ENCODE results near the gene ARL15. TPM values are rescaled to one million over a fixed set of nuclear protein-coding genes. Genes with fewer than 3 reads are reported as not detected.
"Not testable (repeated sequence)": the region's sequence is repeated elsewhere in the genome, so short reads cannot be mapped to it uniquely, and the experiment has no call there.

Gene ARL15
- total and polyA plus RNA-seq, 7 experiments from 2014 or later: 9.6 to 17.1 (median 13.6) TPM

GRCh38 chr5:54062958-54063357, 247.4 kb downstream of the ARL15 start:
- DNase-seq (no peak), ATAC-seq (no peak)
- H3K4me1 ChIP-seq (ENCODE audit: control insufficient read depth in 2 of 2, insufficient read depth in 2 of 2, low read length in 2 of 2): no peaks in the 10 kb centered on the region
- peaks cover 0 to 2% (median 0%) of the 10 kb centered on the region in 11 donors for H3K9me3 Mint-ChIP-seq
- CTCF ChIA-PET: no interaction called here
- H3K36me3 ChIP-seq (ENCODE audit: control insufficient read depth in 2 of 3, insufficient read depth in 3 of 3, low read length in 3 of 3): no peaks in the 10 kb centered on the region
- H3K4me1 Mint-ChIP-seq: peaks cover 0 to 5% (median 0%) of the 10 kb centered on the region in 7 donors
- no peaks in the 10 kb centered on the region for H3K27me3 ChIP-seq (ENCODE audit: control insufficient read depth in 2 of 2, insufficient read depth in 2 of 2, low read length in 2 of 2)
- H3K4me3 Mint-ChIP-seq: no peak overlapping the region
- no peaks in the 10 kb centered on the region for H3K9me3 ChIP-seq (ENCODE audit: control insufficient read depth in 2 of 3, low read length in 3 of 3)
- no peak overlapping the region for H3K27ac Mint-ChIP-seq
- no peak overlapping the region for H3K4me3 ChIP-seq (ENCODE audit: low read length)
- H3K27me3 Mint-ChIP-seq: no peaks in the 10 kb centered on the region
- POLR2A ChIA-PET: no interaction called here
- no peak overlapping the region for H3K27ac ChIP-seq (ENCODE audit: low read depth, low read length)
- H3K36me3 Mint-ChIP-seq: peaks cover 0 to 52% (median 38%) of the 10 kb centered on the region in 5 donors
- intact Hi-C loops (cut with micrococcal nuclease): no loop called here

DNA sequence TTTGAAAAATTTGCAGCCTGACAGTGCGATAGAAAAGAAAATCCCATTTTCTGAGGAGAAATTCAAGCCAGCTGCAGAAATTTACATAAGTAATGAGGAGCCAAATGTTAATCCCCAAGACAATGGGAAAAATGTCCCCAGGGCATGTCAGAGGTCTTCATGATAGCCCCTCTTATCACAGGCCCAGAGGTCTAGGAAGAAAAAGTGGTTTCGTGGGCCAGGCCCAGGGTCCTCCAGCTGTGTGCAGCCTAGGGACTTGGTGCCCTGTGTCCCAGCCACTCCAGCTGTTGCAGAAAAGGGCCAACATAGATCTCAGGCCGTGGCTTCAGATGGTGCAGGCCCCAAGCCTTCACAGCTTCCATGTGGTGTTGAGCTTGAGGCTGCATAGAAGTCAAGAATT, 249.5 kb downstream of the ARL15 start:
- H3K4me1 Mint-ChIP-seq; intact Hi-C loops (cut with micrococcal nuclease); H3K9me3 ChIP-seq (ENCODE audit: control insufficient read depth in 2 of 3, low read length in 3 of 3); H3K36me3 ChIP-seq (ENCODE audit: control insufficient read depth in 2 of 3, insufficient read depth in 3 of 3, low read length in 3 of 3); H3K27me3 Mint-ChIP-seq; CTCF ChIA-PET; H3K9me3 Mint-ChIP-seq; H3K4me1 ChIP-seq (ENCODE audit: control insufficient read depth in 2 of 2, insufficient read depth in 2 of 2, low read length in 2 of 2); H3K27ac ChIP-seq (ENCODE audit: low read depth, low read length); ATAC-seq; H3K27ac Mint-ChIP-seq; H3K4me3 Mint-ChIP-seq; DNase-seq; H3K27me3 ChIP-seq (ENCODE audit: control insufficient read depth in 2 of 2, insufficient read depth in 2 of 2, low read length in 2 of 2); POLR2A ChIA-PET; H3K4me3 ChIP-seq (ENCODE audit: low read length): not testable (repeated sequence)
- H3K36me3 Mint-ChIP-seq: peaks cover 0 to 52% (median 44%) of the 10 kb centered on the region in 5 donors

DNA sequence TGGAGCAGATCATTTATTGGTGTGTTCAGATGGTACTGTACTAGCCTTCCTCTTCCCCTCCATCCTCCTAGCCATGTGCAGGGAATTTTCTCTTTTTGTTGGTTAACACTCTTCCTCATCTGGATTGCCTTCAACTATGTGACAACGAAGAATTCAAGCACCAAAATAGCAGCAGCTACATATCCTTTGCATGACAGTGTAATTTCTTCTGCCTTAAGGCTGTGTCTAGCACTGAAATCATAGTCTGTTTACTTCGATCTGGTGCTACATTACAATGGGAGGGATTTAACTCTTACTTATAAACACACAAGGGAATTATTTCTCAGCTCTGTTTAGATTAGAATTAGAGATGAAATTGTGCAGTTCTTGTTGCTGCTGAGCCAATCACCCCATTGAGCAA, 260.4 kb downstream of the ARL15 start:
- H3K4me3 Mint-ChIP-seq: no peak overlapping the region
- Histone ChIP-seq H3K9me3 (ENCODE audit: control insufficient read depth in 2 of 3, low read length in 3 of 3) (no peaks in the 10 kb centered on the region), H3K36me3 (ENCODE audit: control insufficient read depth in 2 of 3, insufficient read depth in 3 of 3, low read length in 3 of 3) (no peaks in the 10 kb centered on the region), H3K4me1 (ENCODE audit: control insufficient read depth in 2 of 2, insufficient read depth in 2 of 2, low read length in 2 of 2) (no peaks in the 10 kb centered on the region), H3K27me3 (ENCODE audit: control insufficient read depth in 2 of 2, insufficient read depth in 2 of 2, low read length in 2 of 2) (no peaks in the 10 kb centered on the region), H3K4me3 (ENCODE audit: low read length) (no peak overlapping the region), H3K27ac (ENCODE audit: low read depth, low read length) (no peak overlapping the region)
- peaks cover 0 to 6% (median 0%) of the 10 kb centered on the region in 11 donors for H3K9me3 Mint-ChIP-seq
- no peaks in the 10 kb centered on the region for H3K27me3 Mint-ChIP-seq
- CTCF ChIA-PET: interaction anchor here (0.6 kb wide), 1 partner anchor 92 kb away, joined by 3 read pairs; no protein-coding TSS in a partner anchor
- H3K36me3 Mint-ChIP-seq: peaks cover 0 to 25% (median 3%) of the 10 kb centered on the region in 5 donors
- ATAC-seq (no peak), DNase-seq (no peak)
- POLR2A ChIA-PET: no interaction called here
- no peak overlapping the region for H3K27ac Mint-ChIP-seq
- H3K4me1 Mint-ChIP-seq: no peaks in the 10 kb centered on the region
- intact Hi-C loops (cut with micrococcal nuclease): no loop called here

GRCh38 chr5:54049144-54049543, 261.2 kb downstream of the ARL15 start:
- no peaks in the 10 kb centered on the region for H3K4me1 ChIP-seq (ENCODE audit: control insufficient read depth in 2 of 2, insufficient read depth in 2 of 2, low read length in 2 of 2)
- no peaks in the 10 kb centered on the region for H3K9me3 ChIP-seq (ENCODE audit: control insufficient read depth in 2 of 3, low read length in 3 of 3)
- H3K4me1 Mint-ChIP-seq: no peaks in the 10 kb centered on the region
- H3K27me3 ChIP-seq (ENCODE audit: control insufficient read depth in 2 of 2, insufficient read depth in 2 of 2, low read length in 2 of 2): no peaks in the 10 kb centered on the region
- ChIA-PET CTCF (no interaction called here), POLR2A (no interaction called here)
- H3K9me3 Mint-ChIP-seq: peaks cover 0 to 6% (median 0%) of the 10 kb centered on the region in 11 donors
- H3K4me3 Mint-ChIP-seq: no peak overlapping the region
- no peak overlapping the region for H3K27ac Mint-ChIP-seq
- H3K36me3 ChIP-seq (ENCODE audit: control insufficient read depth in 2 of 3, insufficient read depth in 3 of 3, low read length in 3 of 3): no peaks in the 10 kb centered on the region
- no peak for DNase-seq
- no peak overlapping the region for H3K27ac ChIP-seq (ENCODE audit: low read depth, low read length)
- peaks cover 0 to 21% (median 0%) of the 10 kb centered on the region in 5 donors for H3K36me3 Mint-ChIP-seq
- no peaks in the 10 kb centered on the region for H3K27me3 Mint-ChIP-seq
- no peak overlapping the region for H3K4me3 ChIP-seq (ENCODE audit: low read length)
- intact Hi-C loops (cut with micrococcal nuclease): no loop called here
- ATAC-seq: no peak

GRCh38 chr5:54045077-54045792, 265.1 kb downstream of the ARL15 start:
- no peak overlapping the region for H3K27ac Mint-ChIP-seq
- H3K4me1 Mint-ChIP-seq: peaks cover 0 to 3% (median 0%) of the 10 kb centered on the region in 7 donors
- H3K4me3 Mint-ChIP-seq: no peak overlapping the region
- H3K36me3 ChIP-seq (ENCODE audit: control insufficient read depth in 2 of 3, insufficient read depth in 3 of 3, low read length in 3 of 3): no peaks in the 10 kb centered on the region
- H3K36me3 Mint-ChIP-seq: peaks cover 0 to 13% (median 0%) of the 10 kb centered on the region in 5 donors
- POLR2A ChIA-PET: no interaction called here
- no peaks in the 10 kb centered on the region for H3K27me3 Mint-ChIP-seq
- H3K4me1 ChIP-seq (ENCODE audit: control insufficient read depth in 2 of 2, insufficient read depth in 2 of 2, low read length in 2 of 2): no peaks in the 10 kb centered on the region
- CTCF ChIA-PET: no interaction called here
- intact Hi-C loops (cut with micrococcal nuclease): no loop called here
- no peaks in the 10 kb centered on the region for H3K27me3 ChIP-seq (ENCODE audit: control insufficient read depth in 2 of 2, insufficient read depth in 2 of 2, low read length in 2 of 2)
- no peak overlapping the region for H3K4me3 ChIP-seq (ENCODE audit: low read length)
- no peak overlapping the region for H3K27ac ChIP-seq (ENCODE audit: low read depth, low read length)
- ATAC-seq (no peak), DNase-seq (no peak)
- peaks cover 0 to 6% (median 0%) of the 10 kb centered on the region in 11 donors for H3K9me3 Mint-ChIP-seq
- H3K9me3 ChIP-seq (ENCODE audit: control insufficient read depth in 2 of 3, low read length in 3 of 3): no peaks in the 10 kb centered on the region

GRCh38 chr5:54044276-54044675, 266.1 kb downstream of the ARL15 start:
- H3K4me1 ChIP-seq (ENCODE audit: control insufficient read depth in 2 of 2, insufficient read depth in 2 of 2, low read length in 2 of 2); ATAC-seq; CTCF ChIA-PET; H3K27me3 ChIP-seq (ENCODE audit: control insufficient read depth in 2 of 2, insufficient read depth in 2 of 2, low read length in 2 of 2); H3K9me3 Mint-ChIP-seq; H3K27ac Mint-ChIP-seq; H3K4me3 ChIP-seq (ENCODE audit: low read length); H3K27ac ChIP-seq (ENCODE audit: low read depth, low read length); H3K36me3 ChIP-seq (ENCODE audit: control insufficient read depth in 2 of 3, insufficient read depth in 3 of 3, low read length in 3 of 3); H3K4me1 Mint-ChIP-seq; POLR2A ChIA-PET; intact Hi-C loops (cut with micrococcal nuclease); H3K9me3 ChIP-seq (ENCODE audit: control insufficient read depth in 2 of 3, low read length in 3 of 3); H3K27me3 Mint-ChIP-seq; DNase-seq; H3K4me3 Mint-ChIP-seq: not testable (repeated sequence)
- peaks cover 0 to 13% (median 0%) of the 10 kb centered on the region in 5 donors for H3K36me3 Mint-ChIP-seq

DNA sequence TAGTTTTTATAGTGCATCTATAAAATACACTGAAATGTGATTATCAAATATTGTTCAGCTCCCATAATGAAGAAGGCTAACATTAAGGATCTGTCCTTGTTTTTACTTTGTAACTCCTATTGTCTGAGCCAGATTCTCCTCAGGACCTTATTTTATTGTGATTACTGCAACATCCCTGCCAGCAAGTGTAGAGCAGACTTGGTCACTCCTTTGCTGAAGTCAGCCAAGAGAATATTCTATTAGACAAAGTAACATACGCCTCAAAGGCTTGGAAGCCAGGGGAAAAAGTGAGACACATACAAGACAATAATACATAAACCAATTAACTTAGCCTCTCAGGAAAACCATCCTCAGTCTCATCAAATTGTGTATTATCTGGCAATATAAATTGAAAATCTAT, 269.6 kb downstream of the ARL15 start:
- no peaks in the 10 kb centered on the region for H3K4me1 ChIP-seq (ENCODE audit: control insufficient read depth in 2 of 2, insufficient read depth in 2 of 2, low read length in 2 of 2)
- intact Hi-C loops (cut with micrococcal nuclease): no loop called here
- no peaks in the 10 kb centered on the region for H3K9me3 Mint-ChIP-seq
- POLR2A ChIA-PET: no interaction called here
- H3K4me1 Mint-ChIP-seq: peaks cover 0 to 3% (median 0%) of the 10 kb centered on the region in 7 donors
- H3K36me3 ChIP-seq (ENCODE audit: control insufficient read depth in 2 of 3, insufficient read depth in 3 of 3, low read length in 3 of 3): no peaks in the 10 kb centered on the region
- no peaks in the 10 kb centered on the region for H3K27me3 Mint-ChIP-seq
- peaks cover 0 to 10% (median 5%) of the 10 kb centered on the region in 5 donors for H3K36me3 Mint-ChIP-seq
- no peak overlapping the region for H3K27ac ChIP-seq (ENCODE audit: low read depth, low read length)
- H3K27me3 ChIP-seq (ENCODE audit: control insufficient read depth in 2 of 2, insufficient read depth in 2 of 2, low read length in 2 of 2): no peaks in the 10 kb centered on the region
- H3K9me3 ChIP-seq (ENCODE audit: control insufficient read depth in 2 of 3, low read length in 3 of 3): no peaks in the 10 kb centered on the region
- no peak overlapping the region for H3K4me3 Mint-ChIP-seq
- ATAC-seq (no peak), DNase-seq (no peak)
- CTCF ChIA-PET: no interaction called here
- no peak overlapping the region for H3K4me3 ChIP-seq (ENCODE audit: low read length)
- H3K27ac Mint-ChIP-seq: no peak overlapping the region

Data from naive thymus-derived CD4-positive, alpha-beta T cell (primary cell).